ENCODE results near the gene ABLIM2.

Gene ABLIM2

GRCh38 chr4:8008391-8008790, 150.2 kb downstream of the ABLIM2 start:
- DNase-seq (ENCODE audit: low read depth in 2 of 2, low spot score in 1 of 2) = no peak

- no peak for DNase-seq (ENCODE audit: low read depth in 2 of 2, low spot score in 1 of 2)
Measured at GRCh38 chr4:8007581-8007980, 151.0 kb downstream of the ABLIM2 start.

GRCh38 chr4:8006471-8006870, 152.1 kb downstream of the ABLIM2 start:
- DNase-seq (ENCODE audit: low read depth in 2 of 2, low spot score in 1 of 2) = no peak

- no peak for DNase-seq (ENCODE audit: low read depth in 2 of 2, low spot score in 1 of 2)
Measured at GRCh38 chr4:8005814-8006215, 152.8 kb downstream of the ABLIM2 start.

- no peak for DNase-seq (ENCODE audit: low read depth in 2 of 2, low spot score in 1 of 2)
Measured at GRCh38 chr4:8005033-8005808, 153.4 kb downstream of the ABLIM2 start.

- DNase-seq (ENCODE audit: low read depth in 2 of 2, low spot score in 1 of 2) = no peak
Measured at GRCh38 chr4:8004066-8004465, 154.5 kb downstream of the ABLIM2 start.

- DNase-seq (ENCODE audit: low read depth in 2 of 2, low spot score in 1 of 2) = no peak
Measured at GRCh38 chr4:8002525-8003309, 155.9 kb downstream of the ABLIM2 start.

- no peak for DNase-seq (ENCODE audit: low read depth in 2 of 2, low spot score in 1 of 2)
Measured at GRCh38 chr4:8001564-8002355, 156.9 kb downstream of the ABLIM2 start.

- no peak for DNase-seq (ENCODE audit: low read depth in 2 of 2, low spot score in 1 of 2)
Measured at GRCh38 chr4:8000721-8001491, 157.7 kb downstream of the ABLIM2 start.

GRCh38 chr4:8000247-8000646, 158.4 kb downstream of the ABLIM2 start:
- no peak for DNase-seq (ENCODE audit: low read depth in 2 of 2, low spot score in 1 of 2)

- DNase-seq (ENCODE audit: low read depth in 2 of 2, low spot score in 1 of 2) = no peak
Measured at GRCh38 chr4:7999695-8000094, 158.9 kb downstream of the ABLIM2 start.

- DNase-seq (ENCODE audit: low read depth in 2 of 2, low spot score in 1 of 2) = no peak
Measured at GRCh38 chr4:7999279-7999678, 159.3 kb downstream of the ABLIM2 start.

GRCh38 chr4:7998447-7998846, 160.2 kb downstream of the ABLIM2 start:
- DNase-seq (ENCODE audit: low read depth in 2 of 2, low spot score in 1 of 2) = no peak

GRCh38 chr4:7995866-7996265, 162.7 kb downstream of the ABLIM2 start:
- DNase-seq (ENCODE audit: low read depth in 2 of 2, low spot score in 1 of 2) = no peak

GRCh38 chr4:7995135-7995534, 163.5 kb downstream of the ABLIM2 start:
- no peak for DNase-seq (ENCODE audit: low read depth in 2 of 2, low spot score in 1 of 2)

GRCh38 chr4:7993671-7994070, 164.9 kb downstream of the ABLIM2 start:
- no peak for DNase-seq (ENCODE audit: low read depth in 2 of 2, low spot score in 1 of 2)

GRCh38 chr4:7992846-7993245, 165.8 kb downstream of the ABLIM2 start:
- DNase-seq (ENCODE audit: low read depth in 2 of 2, low spot score in 1 of 2) = no peak

- DNase-seq (ENCODE audit: low read depth in 2 of 2, low spot score in 1 of 2) = no peak
Measured at GRCh38 chr4:7990807-7991459, 167.7 kb downstream of the ABLIM2 start.

GRCh38 chr4:7989654-7990053, 169.0 kb downstream of the ABLIM2 start:
- no peak for DNase-seq (ENCODE audit: low read depth in 2 of 2, low spot score in 1 of 2)

GRCh38 chr4:7988437-7988836, 170.2 kb downstream of the ABLIM2 start:
- no peak for DNase-seq (ENCODE audit: low read depth in 2 of 2, low spot score in 1 of 2)

All from stimulated activated CD8-positive, alpha-beta memory T cell treated with anti-CD3 and anti-CD28 coated beads, Interleukin-4, amount 100 ng/mL, for 4 hours (primary cell).